ENCODE measurements around the gene HIPK2. TPM values are rescaled to one million over a fixed set of nuclear protein-coding genes. Genes with fewer than 3 reads are reported as not detected.

HIPK2 gene
- total and polyA plus RNA-seq, 10 of the 15 experiments (the other 5 are each of a cell fraction or from before 2014, with no cell fraction given), result 1.7 to 39.0 (median 9.4) TPM

- TF ChIP-seq, protein P1, sequence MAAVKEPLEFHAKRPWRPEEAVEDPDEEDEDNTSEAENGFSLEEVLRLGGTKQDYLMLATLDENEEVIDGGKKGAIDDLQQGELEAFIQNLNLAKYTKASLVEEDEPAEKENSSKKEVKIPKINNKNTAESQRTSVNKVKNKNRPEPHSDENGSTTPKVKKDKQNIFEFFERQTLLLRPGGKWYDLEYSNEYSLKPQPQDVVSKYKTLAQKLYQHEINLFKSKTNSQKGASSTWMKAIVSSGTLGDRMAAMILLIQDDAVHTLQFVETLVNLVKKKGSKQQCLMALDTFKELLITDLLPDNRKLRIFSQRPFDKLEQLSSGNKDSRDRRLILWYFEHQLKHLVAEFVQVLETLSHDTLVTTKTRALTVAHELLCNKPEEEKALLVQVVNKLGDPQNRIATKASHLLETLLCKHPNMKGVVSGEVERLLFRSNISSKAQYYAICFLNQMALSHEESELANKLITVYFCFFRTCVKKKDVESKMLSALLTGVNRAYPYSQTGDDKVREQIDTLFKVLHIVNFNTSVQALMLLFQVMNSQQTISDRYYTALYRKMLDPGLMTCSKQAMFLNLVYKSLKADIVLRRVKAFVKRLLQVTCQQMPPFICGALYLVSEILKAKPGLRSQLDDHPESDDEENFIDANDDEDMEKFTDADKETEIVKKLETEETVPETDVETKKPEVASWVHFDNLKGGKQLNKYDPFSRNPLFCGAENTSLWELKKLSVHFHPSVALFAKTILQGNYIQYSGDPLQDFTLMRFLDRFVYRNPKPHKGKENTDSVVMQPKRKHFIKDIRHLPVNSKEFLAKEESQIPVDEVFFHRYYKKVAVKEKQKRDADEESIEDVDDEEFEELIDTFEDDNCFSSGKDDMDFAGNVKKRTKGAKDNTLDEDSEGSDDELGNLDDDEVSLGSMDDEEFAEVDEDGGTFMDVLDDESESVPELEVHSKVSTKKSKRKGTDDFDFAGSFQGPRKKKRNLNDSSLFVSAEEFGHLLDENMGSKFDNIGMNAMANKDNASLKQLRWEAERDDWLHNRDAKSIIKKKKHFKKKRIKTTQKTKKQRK (IDR thresholded peaks at IDR 0.05; ENCODE audit: low read depth, low read length), result no peak
- no peak for TF ChIP-seq REST (IDR thresholded peaks at IDR 0.05; ENCODE audit: low read depth, low read length)
These were observed 182.8 kb downstream of the HIPK2 start (continued) for GRCh38 chr7:139594911-139595476.

- H3K79me2 ChIP-seq (ENCODE audit: control insufficient read depth, insufficient read depth, low read length), result no peaks in the 10 kb centered on the region
- intact Hi-C loops (cut with micrococcal nuclease; ENCODE audit: unreplicated experiment) (no loop called here), in situ Hi-C loops (cut with MboI) (no loop called here)
- no peak overlapping the region for H3K4me3 ChIP-seq
- POLR2A ChIA-PET, result no interaction called here
- no peaks in the 10 kb centered on the region for H4K20me1 ChIP-seq (ENCODE audit: control insufficient read depth, insufficient read depth)
- FAIRE-seq, result no peak
- no peak for DNase-seq (ENCODE audit: low read depth, low spot score)
- H3K9ac ChIP-seq (ENCODE audit: control insufficient read depth, insufficient read depth, low read length), result no peak overlapping the region
- H3K9me3 ChIP-seq (replicated peaks; ENCODE audit: control insufficient read depth, insufficient read depth, low read length), result no peaks in the 10 kb centered on the region
- H3K27me3 ChIP-seq (replicated peaks in 1 of 2; ENCODE audit: control insufficient read depth in 2 of 2, insufficient read depth in 2 of 2, low read length in 1 of 2), result no peaks in the 10 kb centered on the region
- no peak overlapping the region for H3K4me2 ChIP-seq (ENCODE audit: control insufficient read depth, insufficient read depth)
- peaks cover 5 to 14% of the 10 kb centered on the region in 2 experiments; a peak in 3 of 4 replicates for H3K36me3 ChIP-seq (ENCODE audit: control insufficient read depth in 2 of 2, insufficient read depth in 2 of 2, low read length in 1 of 2)
- RAD21 ChIA-PET (ENCODE audit: unreplicated experiment), result no interaction called here
- BruUV-seq (replicated peaks), result no TSS peak
- WGBS (ENCODE audit: insufficient coverage, insufficient replicate concordance, low lambda C conversion rate, missing lambda C conversion rate), result 72% methylated on average over 2 of the region's 2 CpGs
- no peaks in the 10 kb centered on the region for H3K4me1 ChIP-seq (ENCODE audit: control insufficient read depth, insufficient read depth, low read length)
- H2AFZ ChIP-seq (ENCODE audit: control insufficient read depth, low read depth, low read length), result no peak overlapping the region
- CTCF ChIA-PET, result interaction anchor here (6.8 to 7.2 kb wide), 2 partner anchors 8 to 11 kb away, joined by 19 to 51 read pairs; no protein-coding TSS in a partner anchor
- H3K27ac ChIP-seq (ENCODE audit: control insufficient read depth, insufficient read depth), result no peak overlapping the region
- SMC1A ChIA-PET (ENCODE audit: uncharacterized antibody, unreplicated experiment), result interaction anchor here (1.9 kb wide), 1 partner anchor 8 kb away, joined by 6 read pairs; no protein-coding TSS in a partner anchor
- ATAC-seq, result no peak
- TF ChIP-seq YY1 (IDR thresholded peaks at IDR 0.05; ENCODE audit: low read depth, low read length), result no peak
- no peak for TF ChIP-seq ZBTB4 (CRISPR knock-in tag; IDR thresholded peaks at IDR 0.05)
- no peak for TF ChIP-seq BHLHE40 (IDR thresholded peaks at IDR 0.05; ENCODE audit: borderline replicate concordance in 1 of 2, low read depth in 2 of 2, low read length in 1 of 2)
- TF ChIP-seq CTCF (IDR thresholded peaks at IDR 0.05 in 2 of 3, conservative IDR thresholded peaks at IDR 0.05 in 1 of 3; ENCODE audit: control insufficient read depth in 2 of 3, extremely low read depth in 1 of 3, insufficient read depth in 1 of 3, low read depth in 3 of 3, low read length in 3 of 3), result no peak
- TF ChIP-seq BMI1 (IDR thresholded peaks at IDR 0.05; ENCODE audit: borderline replicate concordance), result no peak
These were observed 183.7 kb downstream of the HIPK2 start for GRCh38 chr7:139594090-139594489.

Measured in GM12878 (cell line).